Keratinocyte (primary cell): ENCODE results near the gene SLC6A17.

Experiments used
- CTCF ChIP-seq, 3 experiments: IDR thresholded peaks in 1 of 3; conservative IDR thresholded peaks in 1 of 3; optimal IDR thresholded peaks in 1 of 3; 2 replicates in 2 of 3; 3 replicates in 1 of 3; pipeline versions ENCODE3 to v1.5.1; 2011; ENCODE audit warnings: low read length in 3 of 3, mild to moderate bottlenecking in 3 of 3, moderate library complexity in 2 of 3, control low read depth in 1 of 3, inconsistent platforms in 1 of 3; ENCODE audit not compliant: insufficient read depth in 2 of 3; ENCODE audit errors: extremely low read depth in 1 of 3
- EZH2 ChIP-seq: IDR thresholded peaks from one replicate; pipeline ENCODE4 v1.6.1; 2012; ENCODE audit warnings: inconsistent platforms, mild to moderate bottlenecking, low read length, moderate library complexity

GRCh38 chr1:110225212-110225611 lies 74.9 kb downstream of the SLC6A17 start:
- TF ChIP-seq CTCF (optimal IDR thresholded peaks at IDR 0.05 in 1 of 3, IDR thresholded peaks at IDR 0.05 in 1 of 3, conservative IDR thresholded peaks at IDR 0.05 in 1 of 3; ENCODE audit: extremely low read depth in 1 of 3, insufficient read depth in 2 of 3, low read length in 3 of 3), result no peak
- TF ChIP-seq EZH2, result no peak
